ENCODE data around the gene PTPRD.
"Not testable (repeated sequence)": the region's sequence is repeated elsewhere in the genome, so short reads cannot be mapped to it uniquely, and the experiment has no call there.

Gene PTPRD

GRCh38 chr9:9124616-9125015, 1488.2 kb downstream of the PTPRD start:
- DNase-seq (ENCODE audit: low spot score) = no peak

- DNase-seq (ENCODE audit: low spot score) = no peak
Measured at GRCh38 chr9:9122230-9122875, 1490.4 kb downstream of the PTPRD start.

DNA sequence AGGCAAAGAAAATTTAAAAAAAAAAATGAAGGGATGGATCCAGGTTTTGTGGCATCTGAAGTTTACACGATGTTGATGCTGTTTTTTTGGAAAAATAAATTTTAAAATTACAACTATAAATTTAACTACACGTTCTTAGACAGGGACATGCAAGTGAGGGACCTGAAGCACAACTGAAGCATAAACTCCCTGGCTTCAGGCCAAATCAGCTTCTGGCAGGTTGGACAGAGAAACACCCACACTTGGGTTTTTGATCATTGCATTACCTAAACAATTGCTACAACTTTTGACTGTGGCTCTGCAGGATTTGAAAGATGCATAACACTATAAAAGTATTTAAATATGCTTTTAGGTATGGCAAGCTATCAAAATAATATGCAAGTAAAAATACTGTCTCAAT, 1494.9 kb downstream of the PTPRD start:
- DNase-seq (ENCODE audit: low spot score) = no peak

GRCh38 chr9:9112001-9112720, 1500.6 kb downstream of the PTPRD start:
- DNase-seq (ENCODE audit: low spot score) = no peak

DNA sequence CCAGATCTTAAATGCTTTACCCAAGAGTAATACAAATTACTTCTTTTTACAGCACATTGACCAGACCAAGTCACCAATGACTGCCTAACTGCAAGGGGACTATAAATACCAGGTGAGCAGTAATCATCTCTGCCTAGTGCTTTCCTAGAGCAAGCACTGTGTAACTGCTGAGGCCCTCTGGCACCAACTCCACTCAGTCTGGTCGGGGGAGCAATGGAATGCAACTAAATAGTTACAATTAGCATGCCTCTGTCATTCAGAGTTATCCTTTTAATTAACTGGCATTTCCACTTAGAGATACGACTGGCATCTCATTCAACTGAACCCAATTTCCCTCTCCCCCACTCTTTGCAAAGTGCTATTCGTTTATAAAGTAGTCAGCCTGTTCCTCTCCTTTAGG, 1504.2 kb downstream of the PTPRD start:
- DNase-seq (ENCODE audit: low spot score) = no peak

GRCh38 chr9:9102295-9102694, 1510.5 kb downstream of the PTPRD start:
- no peak for DNase-seq (ENCODE audit: low spot score)

GRCh38 chr9:9100070-9100469, 1512.7 kb downstream of the PTPRD start:
- no peak for DNase-seq (ENCODE audit: low spot score)

GRCh38 chr9:9099646-9100045, 1513.2 kb downstream of the PTPRD start:
- no peak for DNase-seq (ENCODE audit: low spot score)

- not testable (repeated sequence) for DNase-seq (ENCODE audit: low spot score)
Measured at GRCh38 chr9:9097254-9097653, 1515.5 kb downstream of the PTPRD start.

- no peak for DNase-seq (ENCODE audit: low spot score)
Measured at GRCh38 chr9:9091387-9091786, 1521.4 kb downstream of the PTPRD start.

DNA sequence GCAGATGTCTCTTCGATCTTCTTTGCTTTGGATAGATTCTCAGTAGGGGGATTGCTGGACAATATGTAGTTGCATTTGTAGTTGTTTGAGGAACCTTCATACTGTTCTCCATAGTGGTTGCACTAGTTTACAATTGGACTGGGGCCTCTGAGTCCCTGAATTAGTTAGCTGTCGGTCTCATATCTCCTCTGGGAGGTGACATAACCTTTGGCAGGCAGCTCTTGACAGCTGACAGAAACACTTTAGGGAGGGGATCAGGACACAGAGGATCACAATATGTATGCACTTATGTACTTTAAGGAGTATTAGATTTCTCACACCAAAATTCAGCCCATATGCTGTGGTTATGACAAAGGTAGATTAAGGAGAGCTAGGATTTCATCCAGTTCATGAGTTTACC, 1533.3 kb downstream of the PTPRD start:
- DNase-seq (ENCODE audit: low spot score) = no peak

GRCh38 chr9:9078301-9078700, 1534.5 kb downstream of the PTPRD start:
- DNase-seq (ENCODE audit: low spot score) = no peak

DNA sequence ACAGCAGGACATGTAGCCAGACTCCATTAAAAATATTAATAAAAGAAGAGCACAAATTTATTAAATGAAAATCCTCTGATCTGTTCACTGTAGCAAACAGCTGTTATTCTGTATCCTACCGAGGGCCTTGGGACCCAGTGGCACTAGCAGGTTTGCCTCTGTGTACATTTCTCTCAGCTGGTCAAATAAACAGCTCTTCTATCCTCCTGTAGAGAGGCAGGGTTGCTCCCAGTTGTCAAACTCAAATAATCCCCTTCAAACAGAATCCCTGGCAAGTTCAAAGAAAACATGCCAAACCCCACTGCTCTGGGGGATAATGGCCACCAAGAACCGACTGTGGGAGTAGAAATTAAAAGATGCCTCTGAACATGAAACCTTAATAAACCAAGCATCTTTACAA, 1551.2 kb downstream of the PTPRD start:
- DNase-seq (ENCODE audit: low spot score) = no peak

DNA sequence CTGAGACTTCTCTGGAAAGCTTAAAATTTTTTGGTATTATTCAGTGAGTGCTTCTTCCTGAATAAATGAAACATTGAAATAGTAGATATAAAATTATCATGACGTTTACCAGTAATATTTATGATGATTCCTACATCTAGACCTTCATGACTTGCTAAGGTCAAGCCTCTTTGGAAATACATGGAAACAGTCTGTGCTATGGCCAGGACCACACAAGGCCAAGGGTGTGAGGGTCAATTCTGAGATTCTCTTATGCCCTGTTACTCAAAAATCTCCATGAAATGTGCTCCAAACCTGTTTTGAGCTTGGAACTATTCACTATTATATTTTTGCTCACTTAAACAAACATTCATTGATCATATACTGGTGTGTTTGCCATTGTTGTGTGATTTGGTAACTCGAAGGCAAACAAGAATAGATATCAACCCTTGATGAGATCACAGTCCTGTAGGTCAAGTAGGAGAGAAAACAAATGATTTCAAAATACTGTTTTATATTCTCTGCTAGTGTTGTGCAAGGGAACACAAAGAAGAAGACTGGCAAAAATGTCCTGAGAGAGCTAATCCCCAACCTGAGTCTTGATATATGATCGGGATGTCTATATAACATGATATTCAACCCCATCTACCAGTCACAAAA, 1558.3 kb downstream of the PTPRD start:
- no peak for DNase-seq (ENCODE audit: low spot score)

- no peak for DNase-seq (ENCODE audit: low spot score)
Measured at GRCh38 chr9:9045572-9045971, 1567.2 kb downstream of the PTPRD start.

GRCh38 chr9:9045072-9045471, 1567.7 kb downstream of the PTPRD start:
- no peak for DNase-seq (ENCODE audit: low spot score)

DNA sequence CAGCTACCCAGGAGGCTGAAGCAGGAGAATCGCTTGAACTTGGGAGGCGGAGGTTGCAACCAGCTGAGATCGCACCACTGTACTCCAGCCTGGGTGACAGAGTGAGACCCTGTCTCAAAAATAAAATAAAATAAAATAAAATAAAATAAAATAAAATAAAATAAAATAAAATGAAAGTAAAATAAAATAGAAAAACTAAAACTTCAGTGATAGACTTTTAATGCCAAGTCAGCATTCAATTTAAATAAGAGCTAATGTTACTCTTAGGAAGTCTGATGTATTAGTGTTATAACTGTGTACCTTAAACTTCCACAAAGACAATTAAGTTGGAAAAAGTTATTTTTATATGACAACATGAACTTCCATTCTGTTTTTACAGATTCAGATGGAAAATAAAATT, 1569.0 kb downstream of the PTPRD start:
- not testable (repeated sequence) for DNase-seq (ENCODE audit: low spot score)

GRCh38 chr9:9041756-9042155, 1571.0 kb downstream of the PTPRD start:
- no peak for DNase-seq (ENCODE audit: low spot score)

DNA sequence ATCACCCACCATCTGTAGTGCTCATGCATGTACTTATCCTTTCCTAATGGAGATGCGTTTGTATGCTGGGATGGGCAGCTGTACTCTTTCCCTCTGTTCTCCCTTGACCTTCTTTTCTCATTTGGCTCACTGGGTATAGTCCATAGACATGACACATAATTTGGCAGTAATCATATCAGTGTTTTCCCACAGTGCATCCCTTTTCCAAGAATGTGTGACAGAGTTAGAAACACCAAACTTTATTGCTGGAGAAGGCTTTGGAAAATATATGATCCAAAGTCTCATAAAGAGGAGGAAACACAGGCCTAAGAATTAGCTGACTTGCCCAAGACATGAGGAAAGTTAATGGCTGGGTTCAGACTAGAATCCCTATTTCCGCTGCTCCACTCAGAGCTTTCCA, 1579.8 kb downstream of the PTPRD start:
- no peak for DNase-seq (ENCODE audit: low spot score)

DNA sequence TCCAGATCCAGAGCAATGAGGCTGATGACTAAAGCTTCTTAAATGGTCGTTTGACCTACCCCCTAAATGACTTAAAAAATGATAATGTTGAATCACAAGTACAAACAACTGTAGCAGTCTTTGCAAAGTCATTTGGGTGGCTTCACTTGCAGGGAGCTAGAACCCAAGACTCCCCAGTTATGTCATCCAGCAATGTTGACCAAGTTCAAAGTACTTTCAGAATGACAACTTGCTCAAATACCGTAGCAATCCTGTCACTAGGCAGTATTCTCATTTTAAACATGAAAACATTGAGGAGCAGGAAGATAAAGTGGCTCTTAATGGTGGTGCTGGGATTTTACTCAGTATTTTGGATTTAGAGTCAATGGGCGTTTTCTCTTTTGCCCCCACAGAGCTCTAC, 1596.2 kb downstream of the PTPRD start:
- no peak for DNase-seq (ENCODE audit: low spot score)

GRCh38 chr9:9004810-9005209, 1608.0 kb downstream of the PTPRD start:
- DNase-seq (ENCODE audit: low spot score) = no peak

- no peak for DNase-seq (ENCODE audit: low spot score)
Measured at GRCh38 chr9:9002826-9003583, 1609.8 kb downstream of the PTPRD start.
